ENCODE data around the gene VASN. TPM values are rescaled to one million over a fixed set of nuclear protein-coding genes. Genes with fewer than 3 reads are reported as not detected.

Gene VASN
- total RNA-seq, 1 donor from 2014 or later = 20.6 TPM

DNA sequence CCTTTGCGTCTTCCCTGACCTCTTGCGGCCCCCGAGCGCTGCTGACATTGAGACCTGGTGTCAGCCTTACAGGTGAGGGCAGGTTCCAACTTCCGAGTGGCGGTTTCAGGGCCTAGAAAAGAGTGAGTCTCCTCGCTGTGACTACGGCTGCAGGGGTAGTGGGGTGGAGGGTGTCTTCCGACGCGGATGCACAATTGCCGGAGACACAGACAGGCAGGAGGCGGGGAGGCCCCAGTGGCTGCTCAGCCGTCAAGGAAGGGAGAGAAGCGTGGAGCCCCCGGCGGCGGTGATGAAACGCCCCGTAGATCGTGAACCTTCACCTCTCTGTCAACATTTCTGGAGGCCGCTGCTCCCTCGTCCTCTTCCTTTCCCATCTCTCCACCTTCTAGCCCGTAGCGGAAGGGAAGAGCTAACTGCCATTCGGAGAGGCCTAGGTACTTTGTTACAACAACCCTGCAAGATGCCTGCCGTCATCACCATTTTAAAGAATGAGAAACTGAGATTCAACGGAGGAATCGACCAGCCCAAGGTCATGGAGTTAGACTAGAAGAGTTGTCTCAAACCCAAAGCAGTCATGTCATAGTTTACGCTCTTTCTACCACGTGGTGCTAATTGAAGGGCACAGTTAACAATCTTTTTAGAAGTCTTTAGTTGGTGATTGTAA, 54.5 kb downstream of the VASN start:
- DNase-seq = no peak

- DNase-seq = no peak
Observed at GRCh38 chr16:4426722-4427372, 55.2 kb downstream of the VASN start.

DNA sequence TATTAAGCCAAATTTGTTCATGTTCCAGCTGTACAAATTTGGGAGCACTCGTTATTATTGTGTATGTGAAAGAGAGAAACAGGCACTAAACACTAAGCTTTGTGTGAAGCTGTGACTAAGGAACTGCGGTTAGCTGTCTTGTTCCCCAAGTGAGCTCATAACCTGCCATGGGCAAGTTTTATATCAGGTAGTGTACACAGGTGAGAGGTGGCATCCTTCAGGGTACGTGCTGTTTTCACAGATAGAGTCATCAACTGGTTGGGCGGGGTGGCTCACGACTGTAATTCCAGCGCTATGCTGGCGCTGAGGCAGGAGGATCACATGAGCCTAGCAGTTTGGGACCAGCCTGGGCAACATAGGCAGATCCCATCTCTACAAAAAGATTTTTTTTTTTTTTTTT, 56.9 kb downstream of the VASN start:
- DNase-seq = no peak

DNA sequence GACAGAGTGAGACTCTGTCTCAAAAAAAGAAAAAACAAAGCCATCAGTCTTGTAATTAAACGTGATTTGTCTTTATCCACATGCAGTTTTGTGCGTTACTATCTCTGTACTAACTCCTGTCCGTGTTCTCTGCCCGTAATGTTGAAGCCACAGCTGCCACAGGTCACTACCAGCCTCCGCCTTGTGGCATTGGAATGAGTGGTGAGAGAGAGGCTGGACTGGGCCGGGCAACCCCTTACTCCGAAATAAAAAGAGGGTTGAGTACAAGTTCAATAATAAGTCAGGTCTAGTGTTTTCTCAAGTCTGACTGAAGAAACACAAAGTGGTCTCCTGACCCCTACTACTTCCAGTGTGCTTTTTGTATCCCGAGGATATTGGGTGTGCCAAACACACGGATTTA, 59.4 kb downstream of the VASN start:
- no peak for DNase-seq

Small RNA genes within 50 kb of the gene (small RNA-seq; reads per million reads assigned to genes)
- not detected for gene AC012676.2 (ENCODE audit: low replicate concordance)

Other genes starting within 250 kb of the VASN start
- gene SRL, start 129.8 kb upstream of the VASN start, total RNA-seq = 27.8 TPM
- 9.3 TPM for gene TFAP4, start 98.8 kb upstream of the VASN start, total RNA-seq
- 4.4 TPM for gene GLIS2, start 55.8 kb upstream of the VASN start, total RNA-seq
- 16.5 TPM for gene PAM16, start 20.5 kb upstream of the VASN start, total RNA-seq
- 10.9 TPM for gene CORO7, start 44.7 kb downstream of the VASN start, total RNA-seq
- 31.3 TPM for gene DNAJA3, start 54.0 kb downstream of the VASN start, total RNA-seq
- gene NMRAL1, start 102.8 kb downstream of the VASN start, total RNA-seq = 24.1 TPM
- gene HMOX2, start 104.5 kb downstream of the VASN start, total RNA-seq = 28.8 TPM
- 6.6 TPM for gene CDIP1, start 166.9 kb downstream of the VASN start, total RNA-seq
- gene C16orf96, start 184.5 kb downstream of the VASN start, total RNA-seq = 0.30 TPM
- 4.7 TPM for gene UBALD1, start 243.0 kb downstream of the VASN start, total RNA-seq

Measured in skin of body (tissue), 3 donors.